Measurements from ENCODE around the gene SAMD4A.

Gene SAMD4A

GRCh38 chr14:54579621-54580020 is 12.7 kb downstream of the SAMD4A start:
- TF ChIP-seq RAD21 (IDR thresholded peaks at IDR 0.05; ENCODE audit: low read depth) = no peak
- TF ChIP-seq CREB1 (IDR thresholded peaks at IDR 0.05; ENCODE audit: low read depth) = no peak
- no peak for TF ChIP-seq FOXM1 (IDR thresholded peaks at IDR 0.05; ENCODE audit: borderline replicate concordance, low read depth)
- no peak for TF ChIP-seq MAX (IDR thresholded peaks at IDR 0.05)
- no peak for TF ChIP-seq TAF1 (IDR thresholded peaks at IDR 0.05; ENCODE audit: low read depth)
- no peak for TF ChIP-seq ZBTB7A (IDR thresholded peaks at IDR 0.05; ENCODE audit: low read depth)
- TF ChIP-seq EP300 (IDR thresholded peaks at IDR 0.05; ENCODE audit: borderline replicate concordance) = no peak
- TF ChIP-seq EGR1 (IDR thresholded peaks at IDR 0.05) = no peak
- no peak for TF ChIP-seq YY1 (IDR thresholded peaks at IDR 0.05; ENCODE audit: low read depth)
- no peak for TF ChIP-seq NFIC (IDR thresholded peaks at IDR 0.05)
- TF ChIP-seq TEAD4 (IDR thresholded peaks at IDR 0.05) = no peak
- no peak for TF ChIP-seq CEBPB (IDR thresholded peaks at IDR 0.05)
- no peak for TF ChIP-seq TCF12 (IDR thresholded peaks at IDR 0.05; ENCODE audit: low read depth)
- no peak for TF ChIP-seq USF1 (IDR thresholded peaks at IDR 0.05)
- no peak for TF ChIP-seq REST (IDR thresholded peaks at IDR 0.05; ENCODE audit: low read depth)

GRCh38 chr14:54580933-54581332 is 14.0 kb downstream of the SAMD4A start:
- TF ChIP-seq ZBTB7A (IDR thresholded peaks at IDR 0.05; ENCODE audit: low read depth) (no peak), CREB1 (IDR thresholded peaks at IDR 0.05; ENCODE audit: low read depth) (no peak), NFIC (IDR thresholded peaks at IDR 0.05) (no peak), REST (IDR thresholded peaks at IDR 0.05; ENCODE audit: low read depth) (no peak), TAF1 (IDR thresholded peaks at IDR 0.05; ENCODE audit: low read depth) (no peak), EP300 (IDR thresholded peaks at IDR 0.05; ENCODE audit: borderline replicate concordance) (no peak), USF1 (IDR thresholded peaks at IDR 0.05) (no peak)

- TF ChIP-seq FOXM1 (IDR thresholded peaks at IDR 0.05; ENCODE audit: borderline replicate concordance, low read depth) (no peak), EGR1 (IDR thresholded peaks at IDR 0.05) (no peak), CEBPB (IDR thresholded peaks at IDR 0.05) (no peak), TEAD4 (IDR thresholded peaks at IDR 0.05) (no peak), RAD21 (IDR thresholded peaks at IDR 0.05; ENCODE audit: low read depth) (no peak), YY1 (IDR thresholded peaks at IDR 0.05; ENCODE audit: low read depth) (no peak), EP300 (IDR thresholded peaks at IDR 0.05; ENCODE audit: borderline replicate concordance) (no peak), REST (IDR thresholded peaks at IDR 0.05; ENCODE audit: low read depth) (no peak)
These were observed 15.4 kb downstream of the SAMD4A start for GRCh38 chr14:54582334-54582733.

GRCh38 chr14:54584097-54584496 is 17.2 kb downstream of the SAMD4A start:
- TF ChIP-seq EP300 (IDR thresholded peaks at IDR 0.05; ENCODE audit: borderline replicate concordance) = no peak
- no peak for TF ChIP-seq REST (IDR thresholded peaks at IDR 0.05; ENCODE audit: low read depth)
- no peak for TF ChIP-seq TCF12 (IDR thresholded peaks at IDR 0.05; ENCODE audit: low read depth)
- TF ChIP-seq TEAD4 (IDR thresholded peaks at IDR 0.05) = no peak
- no peak for TF ChIP-seq CEBPB (IDR thresholded peaks at IDR 0.05)
- no peak for TF ChIP-seq NFIC (IDR thresholded peaks at IDR 0.05)
- TF ChIP-seq USF1 (IDR thresholded peaks at IDR 0.05) = no peak
- TF ChIP-seq FOXM1 (IDR thresholded peaks at IDR 0.05; ENCODE audit: borderline replicate concordance, low read depth) = no peak
- no peak for TF ChIP-seq YY1 (IDR thresholded peaks at IDR 0.05; ENCODE audit: low read depth)
- TF ChIP-seq TAF1 (IDR thresholded peaks at IDR 0.05; ENCODE audit: low read depth) = no peak
- no peak for TF ChIP-seq MAX (IDR thresholded peaks at IDR 0.05)

All from Ishikawa (cell line).